HG02981 (cell line): Measurements from ENCODE around the gene GMDS.

Experiments
- ATAC-seq: cut with Tn5 transposase; IDR thresholded peaks from one replicate; pipeline ENCODE4 v1.9.1; 2021; ENCODE audit warnings: mild to moderate bottlenecking, moderate library complexity; ENCODE audit not compliant: unreplicated experiment

GMDS gene

DNA sequence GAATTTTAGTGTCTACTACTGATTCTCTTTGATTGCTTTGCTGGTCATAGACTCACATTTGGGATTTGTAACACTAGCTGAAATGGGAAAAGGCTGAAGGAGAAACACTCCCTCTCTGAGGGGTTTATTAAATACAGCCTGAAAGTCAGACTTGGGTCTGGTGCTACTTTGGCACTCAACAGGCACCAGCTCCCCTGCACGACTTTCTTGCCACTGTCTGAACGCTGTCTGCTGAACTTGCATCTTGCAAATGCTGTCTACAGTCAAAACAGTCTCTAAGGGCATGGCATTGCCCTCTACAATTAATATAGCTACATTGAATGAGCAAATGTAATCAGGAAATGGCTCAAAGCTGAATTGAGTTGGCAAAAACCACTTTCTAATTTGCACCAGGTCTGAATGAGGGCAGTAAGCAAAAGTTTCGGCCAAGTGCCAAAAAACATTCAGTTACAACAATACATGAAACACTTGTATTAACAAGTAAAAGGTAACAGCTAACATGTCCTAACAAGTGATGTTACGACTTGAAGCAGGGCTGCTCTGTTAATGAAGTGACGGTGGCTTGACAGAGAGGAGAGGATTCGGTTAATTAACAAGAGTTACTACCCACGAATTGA, 516.2 kb downstream of the GMDS start:
- no peak for ATAC-seq

DNA sequence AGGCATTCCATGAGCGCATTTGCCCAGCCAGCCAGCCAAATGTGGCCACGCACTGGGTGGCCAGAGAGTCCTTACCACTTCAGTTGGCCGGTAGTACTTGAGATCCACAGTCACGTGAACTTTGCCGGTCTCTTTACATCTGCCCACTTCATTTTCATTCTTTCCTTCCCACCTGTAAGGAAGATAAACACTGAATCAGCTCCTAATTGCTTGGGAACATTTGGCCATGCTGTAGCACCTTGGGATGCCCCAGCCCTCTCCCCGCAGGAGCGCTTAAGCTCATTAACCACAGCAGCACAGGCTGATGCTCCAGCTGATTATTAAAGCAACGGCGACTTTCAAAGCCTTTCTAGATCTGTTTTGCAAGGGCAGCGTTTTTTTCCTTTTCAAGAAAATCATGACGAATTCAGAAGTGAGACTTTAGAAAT, 519.0 kb downstream of the GMDS start:
- no peak for ATAC-seq

DNA sequence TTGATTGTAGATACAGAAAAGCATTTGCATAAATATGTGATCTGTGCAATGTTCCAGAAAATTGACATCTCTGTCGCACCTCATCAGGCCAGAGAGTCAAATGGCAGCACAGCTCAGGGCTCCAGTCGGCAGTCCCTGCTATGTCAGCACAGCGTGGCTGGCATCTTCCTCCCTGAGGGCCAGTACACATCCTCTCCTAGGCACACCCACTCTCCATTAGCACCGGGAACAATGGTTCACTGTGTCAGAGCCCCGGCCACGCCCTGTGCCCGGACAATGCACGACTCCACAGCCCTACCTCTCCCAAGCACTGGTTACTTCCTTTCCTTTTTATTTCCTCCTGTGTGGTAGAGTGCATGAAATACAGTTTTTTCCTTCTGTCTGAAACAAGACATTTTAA, 520.8 kb downstream of the GMDS start:
- ATAC-seq, result no peak

DNA sequence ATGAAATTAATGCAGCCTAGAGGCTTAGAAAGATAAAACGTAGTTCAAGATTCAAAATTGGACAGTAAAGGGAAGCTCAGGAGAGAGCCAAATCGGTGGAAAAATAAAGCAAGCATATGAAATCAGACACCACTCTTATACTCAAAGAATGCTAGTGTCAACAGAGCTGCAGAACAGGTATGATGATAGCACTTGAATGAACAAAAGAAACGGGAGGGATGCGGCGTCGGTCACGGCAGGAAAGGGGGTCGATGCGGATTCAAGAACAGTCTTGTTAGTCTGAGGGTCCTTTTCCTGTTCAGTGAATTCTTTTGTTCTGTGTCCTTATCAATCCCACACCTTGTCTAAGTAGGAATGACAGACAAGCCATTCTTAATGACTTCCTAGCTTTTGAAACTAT, 521.3 kb downstream of the GMDS start:
- ATAC-seq, result no peak

DNA sequence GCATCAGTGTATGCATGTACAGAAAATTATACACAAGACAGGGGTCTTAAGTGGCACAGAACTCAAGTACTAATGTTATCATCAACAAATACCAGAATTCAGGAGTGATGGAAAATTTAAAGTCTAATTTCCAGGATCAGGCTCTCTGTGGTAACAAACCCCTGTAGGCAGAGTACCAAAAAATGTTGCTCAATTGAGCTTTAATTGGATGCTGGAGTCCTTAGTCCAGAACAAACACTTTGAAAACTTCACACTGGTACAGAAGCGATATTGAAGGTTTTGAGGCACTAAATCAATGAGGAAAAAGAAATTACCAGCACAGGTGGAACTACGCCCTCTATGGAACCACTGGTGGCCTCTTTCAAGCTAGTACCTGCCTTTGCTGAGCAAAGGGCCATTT, 522.6 kb downstream of the GMDS start:
- ATAC-seq, result no peak

DNA sequence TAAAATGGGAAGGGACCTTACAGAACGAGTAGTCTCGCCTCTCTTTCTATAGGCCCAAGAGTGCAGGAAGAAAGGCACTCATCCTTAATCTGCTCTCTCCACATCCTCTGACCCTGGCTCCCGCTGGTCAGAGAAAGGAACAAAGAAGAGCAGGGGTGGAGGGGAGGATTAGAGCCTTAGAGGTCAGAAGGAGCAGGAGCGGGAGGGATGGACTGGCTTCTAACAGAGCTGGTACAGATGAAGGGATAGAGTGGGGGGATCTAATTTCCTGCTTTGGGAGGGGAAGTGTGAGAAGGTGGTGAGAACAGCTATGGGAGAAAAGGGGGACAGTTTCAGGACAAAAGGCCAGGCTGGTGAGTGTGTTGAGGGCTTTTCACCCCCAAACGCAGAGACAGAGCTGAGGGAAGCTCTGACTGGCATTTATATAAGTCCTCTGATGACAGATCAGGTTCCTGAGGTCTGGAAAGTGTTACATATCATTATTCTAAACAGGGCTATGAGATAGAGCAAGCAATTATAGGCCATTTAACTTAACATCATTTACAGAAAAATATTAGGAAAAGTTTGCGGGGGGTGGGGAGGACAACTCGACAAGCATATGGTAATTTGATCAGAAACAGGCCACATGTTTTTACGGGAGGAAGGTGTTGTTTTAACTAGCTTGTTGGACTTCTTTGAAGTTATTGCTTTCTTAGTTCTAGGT, 524.6 kb downstream of the GMDS start:
- no peak for ATAC-seq

DNA sequence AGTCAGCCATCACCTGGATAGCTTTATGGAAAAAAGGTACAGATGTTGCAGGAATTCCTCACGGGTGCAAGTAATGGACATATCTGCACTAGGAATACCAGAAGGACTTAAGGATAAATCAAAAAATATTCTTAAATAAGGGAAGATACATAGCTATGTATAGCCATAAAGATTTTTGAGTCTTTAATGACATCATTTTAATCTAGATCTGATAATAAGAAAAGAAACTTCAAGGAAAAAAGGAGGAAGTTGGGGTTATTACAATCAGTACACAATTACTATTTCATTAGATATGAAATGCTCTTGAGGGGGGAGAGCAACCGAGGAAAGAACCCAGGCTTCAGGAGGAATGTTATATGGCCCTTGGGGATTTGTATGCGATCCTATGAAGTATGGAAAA, 525.5 kb downstream of the GMDS start:
- ATAC-seq, result no peak

DNA sequence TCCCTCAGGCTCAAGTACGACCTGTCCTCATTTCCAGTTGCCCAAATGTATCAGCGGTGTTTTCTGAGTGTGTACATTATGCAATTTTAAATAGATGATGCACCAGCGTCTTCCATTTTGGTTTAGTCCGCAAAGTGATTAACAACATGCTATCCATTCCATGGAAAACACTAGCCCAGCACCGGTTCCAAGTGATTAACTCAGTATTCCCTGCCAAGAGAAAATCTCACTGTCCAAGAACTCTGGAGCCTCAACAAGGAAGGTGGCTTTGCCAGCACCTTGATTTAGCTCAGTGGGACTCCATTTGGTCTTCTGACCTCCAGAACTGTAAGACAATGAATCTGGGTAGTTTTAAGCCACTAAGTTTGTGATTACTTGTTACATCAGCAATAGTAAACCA, 528.5 kb downstream of the GMDS start:
- ATAC-seq, result no peak

DNA sequence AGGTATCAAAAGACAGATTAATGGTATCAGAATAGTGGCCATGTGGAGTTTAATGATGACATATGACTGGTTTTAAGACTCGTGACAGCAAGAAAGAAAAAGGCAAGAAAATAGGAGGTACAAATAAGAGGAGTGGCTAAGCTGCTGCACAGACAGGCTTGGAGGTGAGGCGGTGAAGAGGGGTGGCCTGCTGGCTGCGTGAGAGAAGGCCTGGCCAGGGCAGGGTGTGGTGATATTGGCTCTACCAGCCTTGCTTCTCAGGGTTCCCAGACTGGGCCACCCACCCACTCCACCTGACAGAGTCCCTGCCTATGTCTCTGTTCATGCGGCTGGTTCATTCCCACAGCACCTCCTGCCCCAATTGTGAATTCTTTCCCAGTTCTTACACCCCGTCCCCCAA, 529.0 kb downstream of the GMDS start:
- no peak for ATAC-seq

DNA sequence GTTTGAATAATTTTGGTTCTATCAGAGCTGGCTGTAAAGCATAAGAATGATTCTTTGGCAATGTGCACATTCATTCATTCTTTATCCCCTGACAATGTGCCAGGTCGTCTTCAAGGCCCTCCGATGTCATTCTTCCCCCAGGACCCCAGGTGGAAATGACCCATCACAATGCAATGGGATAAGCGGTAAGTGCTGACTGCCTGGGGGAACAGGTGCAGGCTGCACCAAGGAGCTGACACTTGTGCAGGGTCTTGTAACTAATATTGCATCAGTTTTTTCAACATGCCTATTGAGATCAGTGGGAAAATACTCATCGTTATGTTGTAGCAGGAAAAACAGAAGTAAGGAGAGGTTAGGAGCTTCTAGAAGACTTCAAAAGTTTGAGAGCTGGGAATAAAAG, 530.1 kb downstream of the GMDS start:
- no peak for ATAC-seq

DNA sequence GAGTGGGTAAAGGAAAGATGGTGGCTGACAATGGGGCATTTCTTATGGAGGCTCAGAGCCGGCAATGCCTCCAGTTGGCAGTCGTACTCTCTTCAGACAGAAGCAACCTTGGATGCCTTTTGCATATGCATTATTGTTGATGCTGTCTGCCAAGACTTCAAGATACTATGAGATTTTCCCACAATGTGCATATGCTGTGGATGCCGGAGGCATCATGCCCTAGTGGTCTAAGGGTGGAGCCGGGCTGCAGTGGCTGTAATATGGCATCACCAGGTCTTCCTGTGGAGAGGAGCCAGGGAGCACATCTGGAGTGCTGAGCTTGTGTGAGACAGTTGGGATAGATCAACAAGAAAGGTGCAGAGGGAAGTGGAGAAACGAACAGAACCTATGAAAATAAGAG, 530.8 kb downstream of the GMDS start:
- no peak for ATAC-seq

DNA sequence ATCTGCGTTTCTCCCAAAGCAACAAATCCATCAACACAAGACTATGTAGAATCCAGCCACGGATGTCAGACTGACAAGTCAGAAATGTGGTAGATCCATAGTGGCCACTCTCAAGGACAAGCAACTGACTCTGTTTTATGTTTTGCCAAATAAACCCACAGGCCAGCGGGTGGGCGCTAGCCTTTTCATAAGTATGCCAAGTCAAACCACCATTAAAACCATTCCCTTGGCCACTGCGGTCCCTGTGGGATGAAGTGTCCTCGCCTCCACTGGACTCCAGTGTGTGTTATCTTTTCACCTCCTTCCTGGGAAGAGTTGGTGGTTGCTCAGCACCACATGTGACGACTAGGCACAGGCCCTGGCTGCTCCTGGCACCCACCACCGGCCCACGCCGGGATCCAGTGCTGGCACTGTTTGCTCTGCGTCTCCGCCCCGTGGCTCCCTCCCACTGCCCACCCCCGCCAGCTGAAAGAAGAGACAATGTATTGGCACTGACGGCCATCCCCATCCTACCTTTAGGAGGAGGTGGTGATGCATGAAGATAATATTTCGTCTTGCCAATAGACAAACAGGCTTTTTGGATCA, 532.3 kb downstream of the GMDS start:
- ATAC-seq, result no peak

DNA sequence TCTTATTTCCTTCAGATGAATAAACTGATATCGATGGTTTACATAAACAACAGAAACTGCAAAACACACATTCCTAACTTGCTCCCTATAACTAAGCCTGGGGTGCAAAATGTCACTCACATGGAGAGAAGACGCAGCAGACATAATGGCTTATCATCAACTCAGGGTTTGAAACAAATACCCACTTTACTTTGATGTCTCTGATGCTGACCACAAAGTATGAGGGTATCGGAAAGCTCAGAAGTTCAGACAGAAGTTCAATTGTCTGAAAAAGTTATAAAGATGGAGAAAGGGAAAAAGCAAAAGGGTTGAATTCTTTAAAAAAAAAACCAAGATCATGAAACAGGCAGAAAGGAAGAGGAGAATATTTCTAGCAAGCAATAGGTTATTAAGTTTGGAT, 533.0 kb downstream of the GMDS start:
- ATAC-seq, result no peak

DNA sequence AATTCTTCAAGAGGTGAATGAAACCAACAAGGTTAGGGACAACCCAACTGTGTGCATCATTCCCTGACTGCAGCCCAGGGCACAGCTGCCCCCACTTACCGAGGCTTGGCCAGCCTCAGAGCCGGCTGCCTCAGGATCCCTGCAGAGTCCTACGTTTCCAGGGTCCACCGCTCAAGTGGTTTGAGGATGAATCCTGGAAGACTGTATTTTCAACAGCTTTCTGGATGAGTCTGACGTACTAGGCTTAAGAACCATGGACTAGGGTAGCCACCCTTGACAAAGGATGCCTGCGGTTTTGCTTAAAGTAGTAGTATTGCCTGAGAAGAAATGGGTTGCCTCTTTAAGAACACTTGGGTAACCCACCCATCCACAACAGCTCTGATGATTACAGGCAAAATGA, 534.3 kb downstream of the GMDS start:
- no peak for ATAC-seq

DNA sequence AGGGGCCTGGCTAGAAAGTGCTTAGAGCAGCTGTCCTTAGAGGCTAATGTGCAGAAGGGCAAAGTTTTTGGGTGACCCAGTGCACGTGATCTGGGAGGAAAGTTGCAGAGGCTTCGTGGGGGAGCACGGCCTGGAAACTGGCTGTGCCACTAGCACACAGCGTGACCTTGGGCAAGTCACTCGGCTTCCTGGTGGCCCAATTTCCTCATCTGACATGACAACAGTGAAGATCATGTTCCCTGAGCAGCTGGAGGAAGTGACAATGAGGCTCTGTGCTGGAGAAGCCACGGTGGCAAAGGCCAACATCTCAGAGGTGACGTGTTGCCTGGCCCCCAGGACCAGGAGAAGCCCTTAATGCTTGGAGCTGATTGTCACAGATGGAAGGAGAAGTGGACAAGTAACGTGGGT, 536.2 kb downstream of the GMDS start:
- ATAC-seq, result no peak

DNA sequence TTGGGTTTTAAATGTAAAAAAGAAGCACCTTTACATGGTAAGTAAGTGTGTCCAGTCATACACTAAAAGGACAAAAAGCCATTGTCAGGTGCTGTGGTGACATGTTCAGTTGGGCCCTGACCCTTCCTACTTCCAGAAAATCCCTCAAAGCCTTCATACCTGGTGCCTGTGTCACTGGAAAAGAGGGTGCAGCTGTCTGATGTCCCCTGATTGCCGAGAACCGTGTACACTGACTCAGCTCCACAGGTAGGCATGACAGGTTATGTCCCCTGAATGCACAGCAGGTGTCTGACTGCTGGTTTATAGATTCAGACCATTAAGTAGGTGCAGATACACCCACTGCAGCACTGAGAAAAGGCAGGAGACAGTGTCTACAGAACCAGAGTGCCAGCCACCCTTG, 536.6 kb downstream of the GMDS start:
- no peak for ATAC-seq

DNA sequence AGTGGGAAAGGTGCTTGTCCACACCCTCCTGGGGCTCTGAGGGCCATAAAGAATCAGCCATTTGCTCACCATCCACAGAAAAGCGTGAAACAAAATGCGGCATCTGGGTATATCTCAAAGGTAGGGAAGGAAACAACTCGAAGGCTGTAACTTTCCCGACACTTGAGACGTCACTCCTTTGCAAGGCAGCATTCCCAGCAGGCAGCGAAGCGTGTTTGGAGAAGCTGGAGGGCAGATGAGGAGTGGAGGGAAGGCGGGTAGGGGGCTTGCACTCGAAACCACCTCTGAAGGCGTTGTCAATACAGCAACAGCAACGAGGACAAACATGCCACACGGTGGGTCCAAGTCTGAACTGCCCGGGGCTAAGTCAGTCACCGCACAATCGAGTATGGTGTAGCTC, 537.3 kb downstream of the GMDS start:
- no peak for ATAC-seq

DNA sequence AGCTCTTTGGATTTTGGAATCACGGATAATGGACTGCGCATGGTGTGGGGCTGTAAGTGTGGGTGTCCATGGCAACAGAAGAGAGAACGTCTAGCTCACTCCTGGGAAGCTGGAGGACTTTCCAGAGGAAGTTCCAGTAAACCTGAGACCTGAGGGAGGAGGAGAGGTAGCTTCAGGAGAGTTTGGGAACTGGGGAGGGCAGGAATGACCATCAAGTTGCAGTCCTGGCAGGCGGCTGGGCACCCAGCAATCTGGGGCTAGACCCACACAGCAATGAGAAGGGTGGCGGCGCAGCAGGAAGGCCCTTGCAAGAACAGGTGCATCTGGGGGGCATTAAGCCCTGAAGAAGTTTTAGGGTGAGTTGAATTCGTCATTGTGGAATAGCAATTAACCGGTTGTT, 539.8 kb downstream of the GMDS start:
- ATAC-seq, result no peak

DNA sequence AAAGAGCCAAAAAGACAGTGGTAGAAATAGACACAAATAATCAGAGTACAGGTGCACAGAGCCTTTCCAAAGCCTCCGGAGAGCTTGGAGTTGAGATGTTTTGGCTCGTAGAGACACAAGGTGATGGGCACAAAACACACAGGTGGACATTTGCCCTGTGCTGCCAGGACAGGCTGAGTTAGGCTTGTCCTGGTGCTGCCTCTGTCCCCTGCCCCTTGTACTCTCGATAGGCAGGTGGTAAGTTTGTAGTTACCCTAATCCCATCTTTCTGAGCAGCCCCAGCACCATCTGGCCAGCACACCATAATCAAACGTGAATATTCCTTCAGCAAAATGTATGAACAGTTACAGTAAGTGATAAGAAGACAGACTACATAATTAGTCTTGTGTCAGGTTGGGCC, 540.2 kb downstream of the GMDS start:
- no peak for ATAC-seq

DNA sequence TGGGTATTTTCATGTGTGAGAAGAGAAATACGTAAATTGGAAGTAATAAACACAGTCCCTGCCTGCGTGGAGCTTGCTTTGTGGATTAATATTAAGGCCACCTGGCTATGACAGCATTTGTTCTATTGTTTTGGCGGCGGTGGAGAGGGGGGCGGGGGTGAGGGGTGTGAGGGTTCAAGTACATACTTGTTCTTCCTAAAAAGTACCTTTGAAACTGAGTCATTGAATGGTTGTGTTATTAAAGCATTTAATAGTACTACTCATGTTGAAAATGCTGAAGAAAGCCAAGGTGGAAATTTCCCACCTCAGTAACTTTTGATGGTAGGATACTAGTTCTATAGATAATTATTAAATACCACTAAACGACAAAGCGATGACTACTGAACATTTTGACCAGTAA, 540.7 kb downstream of the GMDS start:
- no peak for ATAC-seq

DNA sequence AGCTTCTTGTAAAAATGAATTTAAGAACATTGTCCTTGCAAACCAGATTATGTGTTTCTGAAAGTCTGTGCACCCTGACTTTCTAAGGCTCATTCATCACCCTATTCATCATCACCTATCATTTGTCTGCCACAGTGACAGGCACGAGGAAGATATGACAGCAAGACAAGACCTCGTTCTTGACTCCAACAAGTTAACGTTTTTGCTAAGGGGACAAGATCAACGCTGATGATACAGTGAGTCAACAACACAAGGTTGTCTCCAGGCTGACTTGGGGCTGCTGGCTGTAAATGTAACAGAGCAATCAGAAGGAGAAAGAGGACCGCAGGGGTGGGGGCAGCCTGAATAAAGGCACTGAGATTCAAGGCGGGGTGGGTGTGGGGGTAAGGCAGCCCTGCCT, 541.5 kb downstream of the GMDS start:
- no peak for ATAC-seq

DNA sequence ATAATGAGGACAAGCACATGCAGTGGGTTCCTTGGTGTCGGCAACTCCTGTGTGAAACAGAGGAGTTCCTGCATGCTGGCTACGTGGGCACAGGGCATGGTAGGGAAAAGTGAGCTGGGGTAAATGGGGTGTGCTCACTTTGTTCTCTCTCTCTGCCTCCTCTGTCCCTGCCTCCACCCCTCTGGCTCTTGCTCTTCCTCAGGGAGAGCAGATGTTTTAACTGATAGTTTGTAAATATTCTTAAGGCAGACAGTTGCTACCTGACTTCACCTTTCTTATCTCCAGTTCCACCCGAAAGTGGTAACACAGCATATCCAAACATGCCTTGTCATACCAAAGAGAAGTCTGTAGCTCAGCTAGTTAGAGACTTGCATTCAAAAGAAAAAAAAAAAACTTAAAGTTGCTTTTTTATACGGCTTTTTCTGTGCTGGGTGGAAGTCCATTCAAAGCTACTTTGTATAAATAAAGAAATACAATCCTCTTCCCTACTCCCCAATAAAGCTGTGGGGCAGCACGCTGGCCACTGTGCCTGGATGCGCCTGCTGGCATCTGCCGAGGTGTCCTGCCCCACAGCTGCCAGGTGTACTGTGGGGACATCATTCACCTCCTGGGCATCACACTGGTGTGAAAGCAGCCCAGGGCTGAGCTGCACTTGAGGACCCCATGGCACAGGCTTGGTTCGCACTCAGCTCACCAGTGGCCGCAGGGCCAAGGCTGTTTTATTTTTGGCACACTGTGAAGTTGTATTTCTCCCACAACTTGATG, 542.1 kb downstream of the GMDS start:
- no peak for ATAC-seq
